ENCODE data around the gene GALNT18. TPM values are rescaled to one million over a fixed set of nuclear protein-coding genes. Genes with fewer than 3 reads are reported as not detected.

The GALNT18 gene
- total RNA-seq, 1 experiment from 2014 or later = 9.2 TPM

- H3K4me3 Mint-ChIP-seq (ENCODE audit: low read depth, unreplicated experiment) = no peak overlapping the region
- no peaks in the 10 kb centered on the region for H3K4me1 Mint-ChIP-seq (ENCODE audit: low read depth, unreplicated experiment)
- H3K9me3 Mint-ChIP-seq (ENCODE audit: low read depth, unreplicated experiment) = no peaks in the 10 kb centered on the region
- DNase-seq = no peak
- CTCF ChIA-PET = no interaction called here
- H3K27me3 Mint-ChIP-seq (ENCODE audit: unreplicated experiment) = no peaks in the 10 kb centered on the region
- H3K27ac Mint-ChIP-seq (ENCODE audit: unreplicated experiment) = no peak overlapping the region
- intact Hi-C loops (cut with micrococcal nuclease; ENCODE audit: unreplicated experiment) = no loop called here
- no peaks in the 10 kb centered on the region for H3K36me3 Mint-ChIP-seq (ENCODE audit: insufficient read depth, unreplicated experiment)
- no TSS peak for BruUV-seq (replicated peaks)
- no peak for TF ChIP-seq CTCF (IDR thresholded peaks at IDR 0.05; ENCODE audit: unreplicated experiment)
Measured at GRCh38 chr11:11288972-11289616, 332.7 kb downstream of the GALNT18 start.

GRCh38 chr11:11284481-11284880 is 337.3 kb downstream of the GALNT18 start:
- Mint-ChIP-seq H3K9me3 (ENCODE audit: low read depth, unreplicated experiment) (no peaks in the 10 kb centered on the region), H3K27me3 (ENCODE audit: unreplicated experiment) (no peaks in the 10 kb centered on the region), H3K27ac (ENCODE audit: unreplicated experiment) (no peak overlapping the region), H3K4me1 (ENCODE audit: low read depth, unreplicated experiment) (no peaks in the 10 kb centered on the region), H3K36me3 (ENCODE audit: insufficient read depth, unreplicated experiment) (no peaks in the 10 kb centered on the region), H3K4me3 (ENCODE audit: low read depth, unreplicated experiment) (no peak overlapping the region)
- BruUV-seq (replicated peaks) = no TSS peak
- DNase-seq = no peak
- CTCF ChIA-PET = interaction anchor here (0.6 kb wide), 1 partner anchor 1942 kb away, joined by 6 read pairs; no protein-coding TSS in a partner anchor
- intact Hi-C loops (cut with micrococcal nuclease; ENCODE audit: unreplicated experiment) = no loop called here
- no peak for TF ChIP-seq CTCF (IDR thresholded peaks at IDR 0.05; ENCODE audit: unreplicated experiment)

- TF ChIP-seq CTCF (IDR thresholded peaks at IDR 0.05; ENCODE audit: unreplicated experiment) = no peak
- no peaks in the 10 kb centered on the region for H3K9me3 Mint-ChIP-seq (ENCODE audit: low read depth, unreplicated experiment)
- H3K27ac Mint-ChIP-seq (ENCODE audit: unreplicated experiment) = no peak overlapping the region
- no peak for DNase-seq
- H3K4me1 Mint-ChIP-seq (ENCODE audit: low read depth, unreplicated experiment) = no peaks in the 10 kb centered on the region
- BruUV-seq (replicated peaks) = no TSS peak
- intact Hi-C loops (cut with micrococcal nuclease; ENCODE audit: unreplicated experiment) = no loop called here
- no peaks in the 10 kb centered on the region for H3K36me3 Mint-ChIP-seq (ENCODE audit: insufficient read depth, unreplicated experiment)
- H3K27me3 Mint-ChIP-seq (ENCODE audit: unreplicated experiment) = no peaks in the 10 kb centered on the region
- CTCF ChIA-PET = no interaction called here
- no peak overlapping the region for H3K4me3 Mint-ChIP-seq (ENCODE audit: low read depth, unreplicated experiment)
Measured at GRCh38 chr11:11281626-11282025, 340.2 kb downstream of the GALNT18 start.

- Mint-ChIP-seq H3K27me3 (ENCODE audit: unreplicated experiment) (no peaks in the 10 kb centered on the region), H3K36me3 (ENCODE audit: insufficient read depth, unreplicated experiment) (no peaks in the 10 kb centered on the region), H3K27ac (ENCODE audit: unreplicated experiment) (no peak overlapping the region), H3K4me1 (ENCODE audit: low read depth, unreplicated experiment) (no peaks in the 10 kb centered on the region), H3K9me3 (ENCODE audit: low read depth, unreplicated experiment) (no peaks in the 10 kb centered on the region), H3K4me3 (ENCODE audit: low read depth, unreplicated experiment) (no peak overlapping the region)
- TF ChIP-seq CTCF (IDR thresholded peaks at IDR 0.05; ENCODE audit: unreplicated experiment) = no peak
- intact Hi-C loops (cut with micrococcal nuclease; ENCODE audit: unreplicated experiment) = no loop called here
- no TSS peak for BruUV-seq (replicated peaks)
- CTCF ChIA-PET = no interaction called here
- no peak for DNase-seq
Measured at GRCh38 chr11:11280826-11281225, 341.0 kb downstream of the GALNT18 start.

All from Calu3 (cell line).